GM13976 (cell line): ENCODE measurements around the gene TBC1D22A.

Experiments
- DNase-seq: peaks from one replicate; pipeline ENCODE4 v3.0.0; 2012; ENCODE audit warnings: low spot score
- CTCF ChIP-seq: IDR thresholded peaks from 2 replicates; pipeline ENCODE4 v1.5.1; 2012; ENCODE audit warnings: borderline replicate concordance, mild to moderate bottlenecking; ENCODE audit not compliant: insufficient read depth; ENCODE audit errors: extremely low read depth, missing control alignments, control extremely low read depth
- in situ Hi-C: fragments of 300-500 bp; cut with MboI; formaldehyde crosslinking; loops from one replicate; pipeline ENCODE4 v1.12.0; 2022; ENCODE audit warnings: low sequenced_read_pairs, mixed read lengths, inconsistent platforms; ENCODE audit not compliant: unreplicated experiment

Gene TBC1D22A

GRCh38 chr22:46753360-46753759, 9.1 kb upstream of the TBC1D22A start:
- no peak for TF ChIP-seq CTCF
- in situ Hi-C loops: no loop called here
- DNase-seq: no peak

GRCh38 chr22:46753761-46754109, 8.7 kb upstream of the TBC1D22A start:
- TF ChIP-seq CTCF: no peak
- in situ Hi-C loops: no loop called here
- DNase-seq: no peak

- peak; percentile 71 for DNase-seq
- TF ChIP-seq CTCF: no peak
- in situ Hi-C loops: no loop called here
These were observed 8.2 kb upstream of the TBC1D22A start for GRCh38 chr22:46754110-46754799.

GRCh38 chr22:46754826-46755225, 7.6 kb upstream of the TBC1D22A start:
- no peak for TF ChIP-seq CTCF
- no peak for DNase-seq
- in situ Hi-C loops: no loop called here

GRCh38 chr22:46755525-46755924, 6.9 kb upstream of the TBC1D22A start:
- in situ Hi-C loops: no loop called here
- TF ChIP-seq CTCF: no peak
- no peak for DNase-seq

GRCh38 chr22:46756097-46756496, 6.4 kb upstream of the TBC1D22A start:
- no peak for TF ChIP-seq CTCF
- in situ Hi-C loops: no loop called here

GRCh38 chr22:46757104-46757503, 5.3 kb upstream of the TBC1D22A start:
- no peak for DNase-seq
- in situ Hi-C loops: no loop called here
- TF ChIP-seq CTCF: no peak

More at GRCh38 chr22:46756097-46756496, 6.4 kb upstream of the TBC1D22A start:
- no peak for DNase-seq
